ENCODE data around the gene GNGT1. TPM values are rescaled to one million over a fixed set of nuclear protein-coding genes. Genes with fewer than 3 reads are reported as not detected.

The GNGT1 gene
- polyA plus RNA-seq, 2 of the 4 experiments (the other 2 are of a cell fraction) = not detected

- H3K9me3 ChIP-seq = no peaks in the 10 kb centered on the region
- no peak overlapping the region for H3K27ac ChIP-seq
- DNase-seq (ENCODE audit: low read depth in 1 of 2, low spot score in 1 of 2) (no peak), ATAC-seq (no peak), FAIRE-seq (no peak)
- H3K4me1 ChIP-seq = no peaks in the 10 kb centered on the region
- TF ChIP-seq MYC (IDR thresholded peaks at IDR 0.05; ENCODE audit: borderline replicate concordance, low read length) = no peak
- TF ChIP-seq HDAC2 (IDR thresholded peaks at IDR 0.05) = no peak
- no peak for TF ChIP-seq MAX (IDR thresholded peaks at IDR 0.05)
- no peak for TF ChIP-seq HES2 (IDR thresholded peaks at IDR 0.05)
- no peak for TF ChIP-seq GATA3 (IDR thresholded peaks at IDR 0.05; ENCODE audit: borderline replicate concordance)
- no peak for TF ChIP-seq NPAS2 (CRISPR knock-in tag; IDR thresholded peaks at IDR 0.05; ENCODE audit: borderline replicate concordance)
- no peak for TF ChIP-seq HOXA7 (CRISPR knock-in tag; IDR thresholded peaks at IDR 0.05)
- no peak for TF ChIP-seq FOSL2 (IDR thresholded peaks at IDR 0.05)
- TF ChIP-seq FOSL2 (CRISPR knock-in tag; IDR thresholded peaks at IDR 0.05) = no peak
- TF ChIP-seq HOXB5 (CRISPR knock-in tag; IDR thresholded peaks at IDR 0.05) = no peak
- TF ChIP-seq JUNB (IDR thresholded peaks at IDR 0.05) = no peak
- no peak for TF ChIP-seq JUN (IDR thresholded peaks at IDR 0.05)
- no peak for TF ChIP-seq MAFK (IDR thresholded peaks at IDR 0.05; ENCODE audit: partially characterized antibody)
- ChIA-PET POLR2A (no interaction called here), CTCF (no interaction called here)
- WGBS (ENCODE audit: missing lambda C conversion rate) = 57% methylated on average over 2 of the region's 2 CpGs
- H3K4me2 ChIP-seq = no peak overlapping the region
- H3K4me3 ChIP-seq = no peak overlapping the region
Observed at GRCh38 chr7:93935102-93935501, 28.7 kb downstream of the GNGT1 start.

GRCh38 chr7:93937818-93938217 is 31.5 kb downstream of the GNGT1 start:
- ChIA-PET CTCF (no interaction called here), POLR2A (no interaction called here)

GRCh38 chr7:93938293-93938692 is 31.9 kb downstream of the GNGT1 start:
- Histone ChIP-seq H3K27ac (no peak overlapping the region), H3K4me2 (no peak overlapping the region), H3K9me3 (no peaks in the 10 kb centered on the region), H3K4me3 (no peak overlapping the region), H3K4me1 (no peaks in the 10 kb centered on the region)
- DNase-seq (ENCODE audit: low read depth in 1 of 2, low spot score in 1 of 2) (no peak), ATAC-seq (no peak), FAIRE-seq (no peak)
- CTCF ChIA-PET = no interaction called here
- TF ChIP-seq MAX (IDR thresholded peaks at IDR 0.05) = no peak
- TF ChIP-seq USF2 (IDR thresholded peaks at IDR 0.05) = no peak
- TF ChIP-seq EHMT2 (IDR thresholded peaks at IDR 0.05; ENCODE audit: low read depth) = no peak
- no peak for TF ChIP-seq CBX8 (IDR thresholded peaks at IDR 0.05)
- TF ChIP-seq JUN (IDR thresholded peaks at IDR 0.05) = no peak
- TF ChIP-seq RCOR1 (IDR thresholded peaks at IDR 0.05; ENCODE audit: low read depth, low read length) = no peak
- TF ChIP-seq TFCP2L1 (CRISPR knock-in tag; IDR thresholded peaks at IDR 0.05) = no peak
- no peak for TF ChIP-seq HOXB13 (CRISPR knock-in tag; IDR thresholded peaks at IDR 0.05; ENCODE audit: low read depth)
- no peak for TF ChIP-seq HOXB5 (CRISPR knock-in tag; IDR thresholded peaks at IDR 0.05)
- no peak for TF ChIP-seq CHD4 (IDR thresholded peaks at IDR 0.05; ENCODE audit: borderline replicate concordance)
- POLR2A ChIA-PET = no interaction called here

More at GRCh38 chr7:93937818-93938217, 31.5 kb downstream of the GNGT1 start:
- H3K27ac ChIP-seq = no peak overlapping the region
- no peak overlapping the region for H3K4me3 ChIP-seq
- no peaks in the 10 kb centered on the region for H3K4me1 ChIP-seq
- 89% methylated on average over 1 of the region's 1 CpG for WGBS (ENCODE audit: missing lambda C conversion rate)
- ATAC-seq (no peak), FAIRE-seq (no peak), DNase-seq (ENCODE audit: low read depth in 1 of 2, low spot score in 1 of 2) (no peak)
- no peaks in the 10 kb centered on the region for H3K9me3 ChIP-seq
- no peak overlapping the region for H3K4me2 ChIP-seq
- TF ChIP-seq CHD2 (IDR thresholded peaks at IDR 0.05; ENCODE audit: low read length, partially characterized antibody) (no peak), TP53 (CRISPR knock-in tag; IDR thresholded peaks at IDR 0.05) (no peak)

- no peak for TF ChIP-seq EP300 (IDR thresholded peaks at IDR 0.05)
- no peak for TF ChIP-seq HMGXB4 (CRISPR knock-in tag; IDR thresholded peaks at IDR 0.05; ENCODE audit: borderline replicate concordance)
- TF ChIP-seq EHF (CRISPR knock-in tag; IDR thresholded peaks at IDR 0.05) = no peak
- TF ChIP-seq KDM5A (IDR thresholded peaks at IDR 0.05) = no peak
Observed at GRCh38 chr7:93941945-93942344, 35.6 kb downstream of the GNGT1 start.

More at GRCh38 chr7:93941945-93942344, 35.6 kb downstream of the GNGT1 start:
- FAIRE-seq (no peak), DNase-seq (ENCODE audit: low read depth in 1 of 2, low spot score in 1 of 2) (no peak), ATAC-seq (no peak)
- Histone ChIP-seq H3K27ac (no peak overlapping the region), H3K4me1 (no peaks in the 10 kb centered on the region), H3K4me3 (no peak overlapping the region), H3K9me3 (no peaks in the 10 kb centered on the region), H3K4me2 (no peak overlapping the region)
- POLR2A ChIA-PET = no interaction called here
- WGBS (ENCODE audit: missing lambda C conversion rate) = 89% methylated on average over 2 of the region's 2 CpGs
- CTCF ChIA-PET = no interaction called here

Measured in A549 (cell line).